ENCODE measurements around the gene GALNTL6.
"Not testable (repeated sequence)": the region's sequence is repeated elsewhere in the genome, so short reads cannot be mapped to it uniquely, and the experiment has no call there.

GALNTL6 gene

DNA sequence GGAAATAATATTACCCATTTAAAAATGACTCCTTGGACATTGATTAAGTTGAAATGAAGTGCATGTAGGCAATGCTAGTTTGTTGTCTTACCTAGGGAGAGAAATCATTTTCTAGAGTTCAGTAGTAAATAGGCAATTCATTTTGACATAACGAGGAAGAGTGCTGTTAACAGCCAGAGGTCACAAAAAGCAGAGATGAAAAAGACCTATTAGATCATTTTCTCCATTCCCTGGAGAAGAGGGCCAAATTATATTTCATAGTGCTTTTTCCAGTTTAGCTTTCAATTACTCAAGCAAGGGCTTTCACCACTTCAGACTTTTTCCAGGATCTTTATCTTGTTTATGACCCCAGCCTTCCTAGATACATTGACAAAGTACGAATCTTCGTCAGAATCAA is 981.1 kb downstream of the GALNTL6 start:
- Histone ChIP-seq H2BK12ac (ENCODE audit: low read length in 2 of 2) (no peak overlapping the region), H4K8ac (ENCODE audit: low read length) (no peak overlapping the region), H3K14ac (ENCODE audit: low read length in 2 of 2) (no peak overlapping the region), H3K9ac (ENCODE audit: low read length) (no peak overlapping the region), H3K4me3 (ENCODE audit: insufficient read depth in 1 of 2, low read depth in 1 of 2, low read length in 2 of 2) (no peak overlapping the region), H3K27ac (ENCODE audit: low read length, poor library complexity, severe bottlenecking) (no peak overlapping the region), H2AK5ac (ENCODE audit: low read length, severe bottlenecking) (no peak overlapping the region), H2BK120ac (ENCODE audit: low read depth, low read length) (no peak overlapping the region), H3K36me3 (ENCODE audit: control insufficient read depth in 1 of 2, insufficient read depth in 2 of 2, low read depth in 1 of 2, low read length in 2 of 2) (no peaks in the 10 kb centered on the region), H3K18ac (ENCODE audit: low read depth in 1 of 2, low read length in 2 of 2) (no peak overlapping the region), H3K23ac (ENCODE audit: low read length in 2 of 2) (no peak overlapping the region), H2BK15ac (ENCODE audit: low read depth, poor library complexity, severe bottlenecking) (no peak overlapping the region), H3K79me1 (replicated peaks; ENCODE audit: low read length, poor library complexity, severe bottlenecking) (no peaks in the 10 kb centered on the region), H3K4me1 (ENCODE audit: control insufficient read depth, insufficient read depth, low read depth, low read length) (no peaks in the 10 kb centered on the region), H2BK5ac (ENCODE audit: low read depth, low read length, poor library complexity, severe bottlenecking) (no peak overlapping the region), H2AFZ (ENCODE audit: low read depth, low read length) (no peak overlapping the region), H3K9me3 (ENCODE audit: control insufficient read depth, low read length) (no peaks in the 10 kb centered on the region), H3K4me2 (ENCODE audit: low read length, poor library complexity, severe bottlenecking) (no peak overlapping the region), H3K4ac (ENCODE audit: low read depth in 1 of 2, low read length in 2 of 2) (no peak overlapping the region), H4K91ac (ENCODE audit: low read length) (no peak overlapping the region), H3K27me3 (ENCODE audit: control insufficient read depth in 1 of 2, insufficient read depth in 1 of 2, low read length in 2 of 2) (no peaks in the 10 kb centered on the region)
- WGBS: 82% methylated on average over 3 of the region's 3 CpGs
- no peak for DNase-seq

DNA sequence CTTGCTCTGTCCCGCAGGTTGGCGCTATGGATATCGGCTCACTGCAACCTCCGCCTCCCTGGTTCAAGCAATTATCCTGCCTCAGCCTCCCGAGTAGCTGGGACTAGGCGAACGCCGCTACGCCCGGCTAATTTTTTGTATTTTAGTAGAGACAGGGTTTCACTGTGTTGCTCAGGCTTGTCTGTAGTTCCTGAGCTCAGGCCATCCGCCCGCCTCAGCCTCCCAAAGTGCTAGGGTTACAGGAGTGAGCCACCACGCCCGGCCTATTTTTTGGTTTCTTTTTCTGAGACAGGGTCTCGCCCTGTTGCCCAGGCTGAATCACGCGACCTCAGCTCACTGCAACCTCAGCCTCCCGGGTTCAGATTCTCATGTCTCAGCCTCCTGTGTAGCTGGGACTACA is 984.1 kb downstream of the GALNTL6 start:
- not testable (repeated sequence) for H4K8ac ChIP-seq (ENCODE audit: low read length); H3K4me3 ChIP-seq (ENCODE audit: insufficient read depth in 1 of 2, low read depth in 1 of 2, low read length in 2 of 2); H3K9me3 ChIP-seq (ENCODE audit: control insufficient read depth, low read length); H2AFZ ChIP-seq (ENCODE audit: low read depth, low read length); H2AK5ac ChIP-seq (ENCODE audit: low read length, severe bottlenecking); H3K14ac ChIP-seq (ENCODE audit: low read length in 2 of 2); H3K18ac ChIP-seq (ENCODE audit: low read depth in 1 of 2, low read length in 2 of 2); H3K27me3 ChIP-seq (ENCODE audit: control insufficient read depth in 1 of 2, insufficient read depth in 1 of 2, low read length in 2 of 2); H3K4me1 ChIP-seq (ENCODE audit: control insufficient read depth, insufficient read depth, low read depth, low read length); H2BK15ac ChIP-seq (ENCODE audit: low read depth, poor library complexity, severe bottlenecking); H2BK120ac ChIP-seq (ENCODE audit: low read depth, low read length); H2BK5ac ChIP-seq (ENCODE audit: low read depth, low read length, poor library complexity, severe bottlenecking); H3K79me1 ChIP-seq (replicated peaks; ENCODE audit: low read length, poor library complexity, severe bottlenecking); H3K27ac ChIP-seq (ENCODE audit: low read length, poor library complexity, severe bottlenecking); H3K23ac ChIP-seq (ENCODE audit: low read length in 2 of 2); H3K9ac ChIP-seq (ENCODE audit: low read length); H3K36me3 ChIP-seq (ENCODE audit: control insufficient read depth in 1 of 2, insufficient read depth in 2 of 2, low read depth in 1 of 2, low read length in 2 of 2); H3K4ac ChIP-seq (ENCODE audit: low read depth in 1 of 2, low read length in 2 of 2); H4K91ac ChIP-seq (ENCODE audit: low read length); DNase-seq; H3K4me2 ChIP-seq (ENCODE audit: low read length, poor library complexity, severe bottlenecking); H2BK12ac ChIP-seq (ENCODE audit: low read length in 2 of 2)
- WGBS: 96% methylated on average over 18 of the region's 18 CpGs

DNA sequence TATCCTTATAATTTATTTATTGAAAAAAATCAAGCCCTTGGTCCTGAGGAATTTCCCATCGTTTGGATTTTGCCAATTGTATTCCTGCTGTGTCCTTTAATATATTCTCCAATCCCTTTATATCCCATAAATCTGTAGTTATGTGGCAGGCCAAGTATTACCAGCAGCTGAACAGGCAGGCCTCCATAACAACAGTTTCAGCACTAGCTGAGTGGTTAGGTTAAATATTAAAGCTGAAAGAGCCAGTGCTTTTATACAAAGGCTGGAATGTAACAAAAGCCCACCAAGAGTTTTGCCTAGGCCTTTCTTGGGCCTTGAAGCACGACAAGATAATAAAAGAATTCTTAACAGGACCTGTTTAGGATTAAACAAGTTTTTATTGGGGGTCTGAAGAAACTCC is 988.8 kb downstream of the GALNTL6 start:
- 86% methylated on average over 2 of the region's 2 CpGs for WGBS

DNA sequence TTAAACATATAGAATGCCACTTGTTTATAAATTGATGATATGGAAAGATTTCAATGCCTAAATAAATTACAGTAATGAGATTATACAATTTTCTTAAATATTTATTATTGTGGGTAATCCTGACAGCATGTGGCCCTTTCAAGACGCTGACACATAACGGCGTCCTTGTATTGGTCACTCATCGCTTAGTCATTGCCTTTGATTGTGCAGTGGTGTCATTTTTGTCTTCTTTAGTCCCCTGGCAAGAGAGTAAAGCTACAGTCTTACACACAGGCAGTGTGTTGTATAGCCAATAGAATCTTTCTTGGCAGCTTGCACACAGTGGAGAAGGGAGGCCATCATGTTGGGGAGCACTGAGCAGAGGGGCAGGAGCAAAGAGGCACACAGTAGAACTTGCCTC is 993.6 kb downstream of the GALNTL6 start:
- no peak overlapping the region for H2BK120ac ChIP-seq (ENCODE audit: low read depth, low read length)
- WGBS: 93% methylated on average over 4 of the region's 4 CpGs
- no peaks in the 10 kb centered on the region for H3K27me3 ChIP-seq (ENCODE audit: control insufficient read depth in 1 of 2, insufficient read depth in 1 of 2, low read length in 2 of 2)
- no peak for DNase-seq
- no peak overlapping the region for H4K8ac ChIP-seq (ENCODE audit: low read length)
- H3K9me3 ChIP-seq (ENCODE audit: control insufficient read depth, low read length): no peaks in the 10 kb centered on the region
- no peak overlapping the region for H3K4me3 ChIP-seq (ENCODE audit: insufficient read depth in 1 of 2, low read depth in 1 of 2, low read length in 2 of 2)
- H3K79me1 ChIP-seq (replicated peaks; ENCODE audit: low read length, poor library complexity, severe bottlenecking): no peaks in the 10 kb centered on the region
- H2AFZ ChIP-seq (ENCODE audit: low read depth, low read length): no peak overlapping the region
- H3K23ac ChIP-seq (ENCODE audit: low read length in 2 of 2): no peak overlapping the region
- H2BK15ac ChIP-seq (ENCODE audit: low read depth, poor library complexity, severe bottlenecking): no peak overlapping the region
- H2BK5ac ChIP-seq (ENCODE audit: low read depth, low read length, poor library complexity, severe bottlenecking): no peak overlapping the region
- no peak overlapping the region for H3K18ac ChIP-seq (ENCODE audit: low read depth in 1 of 2, low read length in 2 of 2)
- H3K9ac ChIP-seq (ENCODE audit: low read length): no peak overlapping the region
- H2BK12ac ChIP-seq (ENCODE audit: low read length in 2 of 2): no peak overlapping the region
- no peak overlapping the region for H3K27ac ChIP-seq (ENCODE audit: low read length, poor library complexity, severe bottlenecking)
- H4K91ac ChIP-seq (ENCODE audit: low read length): no peak overlapping the region
- H3K4me2 ChIP-seq (ENCODE audit: low read length, poor library complexity, severe bottlenecking): no peak overlapping the region
- H3K4me1 ChIP-seq (ENCODE audit: control insufficient read depth, insufficient read depth, low read depth, low read length): peaks cover 5% of the 10 kb centered on the region
- H3K36me3 ChIP-seq (ENCODE audit: control insufficient read depth in 1 of 2, insufficient read depth in 2 of 2, low read depth in 1 of 2, low read length in 2 of 2): no peaks in the 10 kb centered on the region
- no peak overlapping the region for H2AK5ac ChIP-seq (ENCODE audit: low read length, severe bottlenecking)
- H3K4ac ChIP-seq (ENCODE audit: low read depth in 1 of 2, low read length in 2 of 2): no peak overlapping the region
- no peak overlapping the region for H3K14ac ChIP-seq (ENCODE audit: low read length in 2 of 2)

More for the DNA sequence above, 988.8 kb downstream of the GALNTL6 start:
- H3K4ac ChIP-seq (ENCODE audit: low read depth in 1 of 2, low read length in 2 of 2): no peak overlapping the region
- H3K4me2 ChIP-seq (ENCODE audit: low read length, poor library complexity, severe bottlenecking): no peak overlapping the region
- H3K79me1 ChIP-seq (replicated peaks; ENCODE audit: low read length, poor library complexity, severe bottlenecking): no peaks in the 10 kb centered on the region
- H3K4me1 ChIP-seq (ENCODE audit: control insufficient read depth, insufficient read depth, low read depth, low read length): no peaks in the 10 kb centered on the region
- no peak overlapping the region for H4K8ac ChIP-seq (ENCODE audit: low read length)
- no peak overlapping the region for H2BK5ac ChIP-seq (ENCODE audit: low read depth, low read length, poor library complexity, severe bottlenecking)
- no peak overlapping the region for H3K27ac ChIP-seq (ENCODE audit: low read length, poor library complexity, severe bottlenecking)
- H2BK12ac ChIP-seq (ENCODE audit: low read length in 2 of 2): no peak overlapping the region
- no peak overlapping the region for H3K9ac ChIP-seq (ENCODE audit: low read length)
- H3K18ac ChIP-seq (ENCODE audit: low read depth in 1 of 2, low read length in 2 of 2): no peak overlapping the region
- no peak overlapping the region for H2AK5ac ChIP-seq (ENCODE audit: low read length, severe bottlenecking)
- no peak overlapping the region for H2BK120ac ChIP-seq (ENCODE audit: low read depth, low read length)
- H3K9me3 ChIP-seq (ENCODE audit: control insufficient read depth, low read length): no peaks in the 10 kb centered on the region
- H3K27me3 ChIP-seq (ENCODE audit: control insufficient read depth in 1 of 2, insufficient read depth in 1 of 2, low read length in 2 of 2): no peaks in the 10 kb centered on the region
- no peak overlapping the region for H3K14ac ChIP-seq (ENCODE audit: low read length in 2 of 2)
- H4K91ac ChIP-seq (ENCODE audit: low read length): no peak overlapping the region
- no peak overlapping the region for H3K4me3 ChIP-seq (ENCODE audit: insufficient read depth in 1 of 2, low read depth in 1 of 2, low read length in 2 of 2)
- H2BK15ac ChIP-seq (ENCODE audit: low read depth, poor library complexity, severe bottlenecking): no peak overlapping the region
- H2AFZ ChIP-seq (ENCODE audit: low read depth, low read length): no peak overlapping the region
- no peaks in the 10 kb centered on the region for H3K36me3 ChIP-seq (ENCODE audit: control insufficient read depth in 1 of 2, insufficient read depth in 2 of 2, low read depth in 1 of 2, low read length in 2 of 2)
- H3K23ac ChIP-seq (ENCODE audit: low read length in 2 of 2): no peak overlapping the region
- no peak for DNase-seq
